Naive thymus-derived CD4-positive, alpha-beta T cell (primary cell): ENCODE data around the gene ANKFN1. TPM values are rescaled to one million over a fixed set of nuclear protein-coding genes. Genes with fewer than 3 reads are reported as not detected.

ENCODE experiments used
- ATAC-seq: fragments of 150-1000 bp; cut with Tn5 transposase; 2 replicates; pipeline ENCODE4 v1.10.0; 2021; ENCODE audit warnings: mild to moderate bottlenecking, moderate library complexity
- CTCF ChIA-PET: fragments of 350-600 bp; sonication (Branson Sonifier 250); formaldehyde crosslinking; loops from one replicate; lab custom pipeline; 2021; ENCODE audit warnings: antibody characterized with exemption; lab: Charles Lee
- POLR2A ChIA-PET: fragments of 350-600 bp; sonication (Branson Sonifier 250); formaldehyde crosslinking; loops from one replicate; lab custom pipeline; 2021; ENCODE audit warnings: antibody characterized with exemption, inconsistent platforms; lab: Charles Lee
- DNase-seq, 9 donors: peaks; one replicate each; pipeline versions ENCODE4 v3.0.0 to v3.0.0-alpha.2; 2020 to 2022; ENCODE audit warnings: mixed read lengths in 1 of 9
- H3K27ac ChIP-seq: one replicate; pipeline ENCODE4 v1.7.0; 2013; ENCODE audit warnings: mild to moderate bottlenecking, low read depth, low read length, moderate library complexity
- H3K27me3 ChIP-seq, 2 donors: one replicate each; pipeline ENCODE4 v1.7.0; 2013; ENCODE audit warnings: low read length in 2 of 2, mild to moderate bottlenecking in 2 of 2, moderate library complexity in 2 of 2; ENCODE audit not compliant: control insufficient read depth in 2 of 2, insufficient read depth in 2 of 2
- H3K36me3 ChIP-seq, 3 experiments: 1 replicate in 2 of 3; 2 replicates in 1 of 3; pipeline ENCODE4 v1.7.0; 2013; ENCODE audit warnings: low read length in 3 of 3, mild to moderate bottlenecking in 3 of 3, moderate library complexity in 1 of 3; ENCODE audit not compliant: insufficient read depth in 3 of 3, control insufficient read depth in 2 of 3
- H3K4me1 ChIP-seq, 2 donors: one replicate each; pipeline ENCODE4 v1.7.0; 2013; ENCODE audit warnings: low read length in 2 of 2, mild to moderate bottlenecking in 2 of 2, moderate library complexity in 1 of 2; ENCODE audit not compliant: control insufficient read depth in 2 of 2, insufficient read depth in 2 of 2
- H3K4me3 ChIP-seq: 2 replicates; pipeline ENCODE4 v1.7.0; 2013; ENCODE audit warnings: mild to moderate bottlenecking, low read length
- H3K9me3 ChIP-seq, 3 experiments: 1 replicate in 2 of 3; 2 replicates in 1 of 3; pipeline ENCODE4 v1.7.0; 2013; ENCODE audit warnings: low read length in 3 of 3; ENCODE audit not compliant: control insufficient read depth in 2 of 3
- H3K27ac Mint-ChIP-seq, 9 donors: one replicate each; pipeline ENCODE4 v1.8.0; 2020 to 2022; ENCODE audit warnings: mixed read lengths in 9 of 9, mild to moderate bottlenecking in 8 of 9, moderate library complexity in 5 of 9, inconsistent platforms in 2 of 9
- H3K27me3 Mint-ChIP-seq, 5 donors: one replicate each; pipeline ENCODE4 v1.8.0; 2021 to 2022; ENCODE audit warnings: mixed read lengths in 5 of 5, mild to moderate bottlenecking in 1 of 5
- H3K36me3 Mint-ChIP-seq, 5 donors: one replicate each; pipeline ENCODE4 v1.8.0; 2020 to 2022; ENCODE audit warnings: mixed read lengths in 5 of 5, mild to moderate bottlenecking in 3 of 5, inconsistent platforms in 1 of 5
- H3K4me1 Mint-ChIP-seq, 7 donors: one replicate each; pipeline ENCODE4 v1.8.0; 2020 to 2022; ENCODE audit warnings: mixed read lengths in 7 of 7, mild to moderate bottlenecking in 3 of 7, inconsistent platforms in 1 of 7
- H3K4me3 Mint-ChIP-seq, 10 donors: one replicate each; pipeline ENCODE4 v1.8.0; 2020 to 2022; ENCODE audit warnings: mild to moderate bottlenecking in 10 of 10, mixed read lengths in 10 of 10, moderate library complexity in 6 of 10, inconsistent platforms in 2 of 10
- H3K9me3 Mint-ChIP-seq, 11 donors: one replicate each; pipeline ENCODE4 v1.8.0; 2020 to 2022; ENCODE audit warnings: mixed read lengths in 11 of 11, mild to moderate bottlenecking in 4 of 11, inconsistent platforms in 1 of 11, moderate library complexity in 1 of 11
- intact Hi-C, 2 donors: fragments of 100-400 bp; cut with micrococcal nuclease; formaldehyde crosslinking; loops; one replicate each; pipeline ENCODE4 v1.15.1; 2023
- polyA plus RNA-seq, 2 donors: library from polyadenylated mRNA; unstranded; fragments of 300-500 nt; fragmentation: Illumina TruSeq; gene quantifications; one replicate each; pipeline ENCODE4 v1.2.3, GENCODE V29; 2021
- total RNA-seq, 6 experiments: library from RNA in 5 of 6; stranded (reverse) in 5 of 6; gene quantifications; 1 replicate in 5 of 6; 2 replicates in 1 of 6; pipeline ENCODE4 v1.2.3 and lab custom pipeline; 2021 to 2026

Gene ANKFN1
- total and polyA plus RNA-seq, 7 experiments from 2014 or later = not detected

GRCh38 chr17:56169621-56170020 is 16.3 kb downstream of the ANKFN1 start:
- H3K4me3 Mint-ChIP-seq = no peak overlapping the region
- no peak overlapping the region for H3K27ac ChIP-seq
- no peak overlapping the region for H3K27ac Mint-ChIP-seq
- peaks cover 0 to 14% (median 6%) of the 10 kb centered on the region in 5 donors for H3K27me3 Mint-ChIP-seq
- H3K9me3 ChIP-seq = no peaks in the 10 kb centered on the region
- DNase-seq (no peak), ATAC-seq (no peak)
- H3K27me3 ChIP-seq = no peaks in the 10 kb centered on the region
- no peaks in the 10 kb centered on the region for H3K36me3 ChIP-seq
- H3K4me1 ChIP-seq = no peaks in the 10 kb centered on the region
- POLR2A ChIA-PET = no interaction called here
- H3K36me3 Mint-ChIP-seq = no peaks in the 10 kb centered on the region
- H3K4me3 ChIP-seq = no peak overlapping the region
- no peaks in the 10 kb centered on the region for H3K4me1 Mint-ChIP-seq
- intact Hi-C loops = no loop called here
- CTCF ChIA-PET = no interaction called here
- peaks cover 0 to 2% (median 0%) of the 10 kb centered on the region in 11 donors for H3K9me3 Mint-ChIP-seq

- DNase-seq (no peak), ATAC-seq (no peak)
- Mint-ChIP-seq H3K9me3 (peaks cover 0 to 2% (median 0%) of the 10 kb centered on the region in 11 donors), H3K36me3 (no peaks in the 10 kb centered on the region), H3K4me1 (no peaks in the 10 kb centered on the region), H3K27me3 (peaks cover 0 to 23% (median 12%) of the 10 kb centered on the region in 5 donors), H3K4me3 (no peak overlapping the region), H3K27ac (no peak overlapping the region)
- CTCF ChIA-PET = no interaction called here
- no peak overlapping the region for H3K4me3 ChIP-seq
- no peaks in the 10 kb centered on the region for H3K4me1 ChIP-seq
- no peak overlapping the region for H3K27ac ChIP-seq
- H3K36me3 ChIP-seq = no peaks in the 10 kb centered on the region
- POLR2A ChIA-PET = no interaction called here
- H3K27me3 ChIP-seq = no peaks in the 10 kb centered on the region
- intact Hi-C loops = no loop called here
- H3K9me3 ChIP-seq = no peaks in the 10 kb centered on the region
Measured at GRCh38 chr17:56171186-56171959, 18.1 kb downstream of the ANKFN1 start.

- intact Hi-C loops = no loop called here
- no peaks in the 10 kb centered on the region for H3K4me1 ChIP-seq
- H3K36me3 ChIP-seq = no peaks in the 10 kb centered on the region
- ATAC-seq (no peak), DNase-seq (no peak)
- H3K36me3 Mint-ChIP-seq = no peaks in the 10 kb centered on the region
- ChIA-PET POLR2A (no interaction called here), CTCF (no interaction called here)
- peaks cover 0 to 23% (median 7%) of the 10 kb centered on the region in 5 donors for H3K27me3 Mint-ChIP-seq
- no peaks in the 10 kb centered on the region for H3K4me1 Mint-ChIP-seq
- no peak overlapping the region for H3K27ac ChIP-seq
- H3K27me3 ChIP-seq = no peaks in the 10 kb centered on the region
- no peaks in the 10 kb centered on the region for H3K9me3 ChIP-seq
- H3K4me3 Mint-ChIP-seq = no peak overlapping the region
- no peak overlapping the region for H3K27ac Mint-ChIP-seq
- peaks cover 0 to 2% (median 0%) of the 10 kb centered on the region in 11 donors for H3K9me3 Mint-ChIP-seq
- no peak overlapping the region for H3K4me3 ChIP-seq
Measured at GRCh38 chr17:56172517-56172982, 19.3 kb downstream of the ANKFN1 start.

- H3K27ac Mint-ChIP-seq = no peak overlapping the region
- CTCF ChIA-PET = no interaction called here
- no peaks in the 10 kb centered on the region for H3K9me3 ChIP-seq
- POLR2A ChIA-PET = no interaction called here
- H3K4me1 ChIP-seq = no peaks in the 10 kb centered on the region
- H3K4me1 Mint-ChIP-seq = no peaks in the 10 kb centered on the region
- H3K36me3 Mint-ChIP-seq = no peaks in the 10 kb centered on the region
- H3K36me3 ChIP-seq = no peaks in the 10 kb centered on the region
- ATAC-seq (no peak), DNase-seq (no peak)
- H3K27me3 ChIP-seq = no peaks in the 10 kb centered on the region
- no peak overlapping the region for H3K4me3 ChIP-seq
- intact Hi-C loops = no loop called here
- H3K4me3 Mint-ChIP-seq = no peak overlapping the region
- peaks cover 0 to 2% (median 0%) of the 10 kb centered on the region in 11 donors for H3K9me3 Mint-ChIP-seq
- H3K27me3 Mint-ChIP-seq = peaks cover 0 to 23% (median 7%) of the 10 kb centered on the region in 5 donors
- no peak overlapping the region for H3K27ac ChIP-seq
Measured at GRCh38 chr17:56173026-56173425, 19.8 kb downstream of the ANKFN1 start.

GRCh38 chr17:56173958-56174835 is 20.9 kb downstream of the ANKFN1 start:
- no peak overlapping the region for H3K4me3 Mint-ChIP-seq
- ATAC-seq = no peak
- no peak for DNase-seq
- H3K9me3 Mint-ChIP-seq = peaks cover 0 to 2% (median 0%) of the 10 kb centered on the region in 11 donors
- Histone ChIP-seq H3K4me3 (no peak overlapping the region), H3K4me1 (no peaks in the 10 kb centered on the region), H3K27ac (no peak overlapping the region), H3K36me3 (no peaks in the 10 kb centered on the region), H3K9me3 (no peaks in the 10 kb centered on the region), H3K27me3 (no peaks in the 10 kb centered on the region)
- POLR2A ChIA-PET = no interaction called here
- no peaks in the 10 kb centered on the region for H3K36me3 Mint-ChIP-seq
- no peak overlapping the region for H3K27ac Mint-ChIP-seq
- CTCF ChIA-PET = no interaction called here
- H3K27me3 Mint-ChIP-seq = peaks cover 0 to 23% (median 7%) of the 10 kb centered on the region in 5 donors
- intact Hi-C loops = no loop called here
- no peaks in the 10 kb centered on the region for H3K4me1 Mint-ChIP-seq

GRCh38 chr17:56175299-56175955 is 22.2 kb downstream of the ANKFN1 start:
- Mint-ChIP-seq H3K27me3 (peaks cover 0 to 23% (median 7%) of the 10 kb centered on the region in 5 donors), H3K9me3 (no peaks in the 10 kb centered on the region), H3K4me3 (no peak overlapping the region), H3K4me1 (no peaks in the 10 kb centered on the region), H3K27ac (peak overlapping the region in 1 of 9 donors; percentile 16), H3K36me3 (no peaks in the 10 kb centered on the region)
- intact Hi-C loops = no loop called here
- H3K4me1 ChIP-seq = no peaks in the 10 kb centered on the region
- no peaks in the 10 kb centered on the region for H3K27me3 ChIP-seq
- DNase-seq = no peak
- H3K27ac ChIP-seq = no peak overlapping the region
- H3K36me3 ChIP-seq = no peaks in the 10 kb centered on the region
- no peaks in the 10 kb centered on the region for H3K9me3 ChIP-seq
- ChIA-PET CTCF (no interaction called here), POLR2A (no interaction called here)
- ATAC-seq = no peak
- H3K4me3 ChIP-seq = no peak overlapping the region
